CD14-positive monocyte (primary cell): ENCODE results near the gene TTC23L. TPM values are rescaled to one million over a fixed set of nuclear protein-coding genes. Genes with fewer than 3 reads are reported as not detected.

Source experiments
- DNase-seq, 3 donors: peaks; one replicate each; pipeline ENCODE4 v3.0.0-alpha.2; 2011 to 2022
- H2AFZ ChIP-seq: 2 replicates; pipeline ENCODE4 v1.6.0; 2012; ENCODE audit warnings: mild to moderate bottlenecking, low read depth, low read length, inconsistent platforms; ENCODE audit not compliant: insufficient read depth, poor library complexity, severe bottlenecking
- H3K27ac ChIP-seq, 2 donors: 1 replicate in 1 of 2; 2 replicates in 1 of 2; pipeline ENCODE4 v1.5.1; 2012 to 2013; ENCODE audit warnings: low read length in 2 of 2, control low read depth in 1 of 2, inconsistent platforms in 1 of 2, low read depth in 1 of 2, mild to moderate bottlenecking in 1 of 2
- H3K27me3 ChIP-seq, 2 donors: one replicate each; pipeline versions ENCODE4 v1.6.0 to v1.6.1; 2011 to 2013; ENCODE audit warnings: low read length in 2 of 2; ENCODE audit not compliant: control insufficient read depth in 2 of 2, insufficient read depth in 2 of 2
- H3K36me3 ChIP-seq, 2 donors: replicated peaks in 1 of 2; 1 replicate in 1 of 2; 2 replicates in 1 of 2; pipeline versions ENCODE4 v1.5.1 to v1.6.1; 2012 to 2013; ENCODE audit warnings: low read length in 2 of 2, control low read depth in 1 of 2, inconsistent platforms in 1 of 2, mild to moderate bottlenecking in 1 of 2; ENCODE audit not compliant: insufficient read depth in 2 of 2, control insufficient read depth in 1 of 2
- H3K4me1 ChIP-seq, 2 donors: 1 replicate in 1 of 2; 2 replicates in 1 of 2; pipeline versions ENCODE4 v1.5.1 to v1.6.1; 2012 to 2013; ENCODE audit warnings: low read length in 2 of 2, control low read depth in 1 of 2, inconsistent platforms in 1 of 2, mild to moderate bottlenecking in 1 of 2, moderate library complexity in 1 of 2; ENCODE audit not compliant: insufficient read depth in 2 of 2, control insufficient read depth in 1 of 2
- H3K4me2 ChIP-seq: replicated peaks from 2 replicates; pipeline ENCODE3; 2012; ENCODE audit warnings: low read length, moderate library complexity, mild to moderate bottlenecking; ENCODE audit not compliant: poor library complexity, severe bottlenecking; ENCODE audit errors: extremely low read depth
- H3K4me3 ChIP-seq, 3 experiments: fragments of 200-600 bp in 1 of 3; sonication (generic) in 1 of 3; replicated peaks in 1 of 3; 1 replicate in 2 of 3; 2 replicates in 1 of 3; pipeline ENCODE4 v1.5.1; 2011 to 2013; ENCODE audit warnings: low read length in 3 of 3, mild to moderate bottlenecking in 3 of 3, control low read depth in 2 of 3, low read depth in 2 of 3, inconsistent platforms in 1 of 3, moderate library complexity in 1 of 3
- H3K79me2 ChIP-seq: 2 replicates; pipeline ENCODE4 v1.6.0; 2012; ENCODE audit warnings: mild to moderate bottlenecking, control low read depth, inconsistent platforms, low read length, moderate library complexity; ENCODE audit not compliant: insufficient read depth
- H3K9ac ChIP-seq: 2 replicates; pipeline ENCODE4 v1.6.0; 2017; ENCODE audit warnings: low read length, mild to moderate bottlenecking; ENCODE audit not compliant: insufficient read depth, poor library complexity, severe bottlenecking
- H3K9me3 ChIP-seq, 2 donors: replicated peaks in 1 of 2; 1 replicate in 1 of 2; 2 replicates in 1 of 2; pipeline versions ENCODE4 v1.5.1 to v1.6.1; 2012 to 2013; ENCODE audit warnings: low read length in 2 of 2, control low read depth in 1 of 2; ENCODE audit not compliant: control insufficient read depth in 1 of 2, insufficient read depth in 1 of 2
- H4K20me1 ChIP-seq: 2 replicates; pipeline ENCODE4 v1.6.0; 2012; ENCODE audit warnings: mild to moderate bottlenecking, low read length, control low read depth, moderate library complexity; ENCODE audit not compliant: insufficient read depth
- H3K27ac Mint-ChIP-seq, 7 donors: one replicate each; pipeline ENCODE4 v1.8.0; 2020; ENCODE audit warnings: mild to moderate bottlenecking in 7 of 7, mixed read lengths in 7 of 7, moderate library complexity in 6 of 7, inconsistent platforms in 2 of 7
- H3K27me3 Mint-ChIP-seq, 3 donors: one replicate each; pipeline ENCODE4 v1.8.0; 2021 to 2022; ENCODE audit warnings: low read depth in 3 of 3, mild to moderate bottlenecking in 3 of 3, mixed read lengths in 3 of 3, moderate library complexity in 3 of 3, inconsistent platforms in 1 of 3
- H3K36me3 Mint-ChIP-seq, 2 donors: one replicate each; pipeline ENCODE4 v1.8.0; 2020; ENCODE audit warnings: mixed read lengths in 2 of 2, inconsistent platforms in 1 of 2, mild to moderate bottlenecking in 1 of 2
- H3K4me1 Mint-ChIP-seq: one replicate; pipeline ENCODE4 v1.8.0; 2020; ENCODE audit warnings: mild to moderate bottlenecking, mixed read lengths
- H3K4me3 Mint-ChIP-seq, 2 donors: one replicate each; pipeline ENCODE4 v1.8.0; 2020; ENCODE audit warnings: mild to moderate bottlenecking in 2 of 2, mixed read lengths in 2 of 2, moderate library complexity in 1 of 2
- H3K9me3 Mint-ChIP-seq, 7 donors: one replicate each; pipeline ENCODE4 v1.8.0; 2020 to 2022; ENCODE audit warnings: mixed read lengths in 7 of 7, mild to moderate bottlenecking in 6 of 7, moderate library complexity in 6 of 7, inconsistent platforms in 2 of 7
- WGBS: methylation state at CpG from one replicate; pipeline ENCODE4 v1.1.5; 2013; ENCODE audit warnings: missing lambda C conversion rate; ENCODE audit not compliant: insufficient coverage; 5-methylcytosine and 5-hydroxymethylcytosine counted together
- intact Hi-C, 2 donors: fragments of 100-400 bp; cut with micrococcal nuclease; formaldehyde crosslinking; loops; one replicate each; pipeline versions ENCODE4 v1.15.0 to v1.15.1; 2023
- polyA plus RNA-seq, 3 donors: library from polyadenylated mRNA; depleted of rRNA in 1 of 3; unstranded in 2 of 3; stranded (reverse) in 1 of 3; fragments of 300-500 nt in 2 of 3; fragments of >200 nt in 1 of 3; fragmentation: Illumina TruSeq in 2 of 3; gene quantifications; 1 replicate in 2 of 3; 2 replicates in 1 of 3; pipeline ENCODE4 v1.2.3, GENCODE V29; 2012 to 2021
- TF ChIP-seq, protein P1 (sequence below): fragments of 200-600 bp; IDR thresholded peaks from one replicate; pipeline ENCODE4 v1.8.0; 2022; ENCODE audit warnings: antibody characterized with exemption, mild to moderate bottlenecking

TTC23L gene
- polyA plus RNA-seq, 3 donors, result not detected

DNA sequence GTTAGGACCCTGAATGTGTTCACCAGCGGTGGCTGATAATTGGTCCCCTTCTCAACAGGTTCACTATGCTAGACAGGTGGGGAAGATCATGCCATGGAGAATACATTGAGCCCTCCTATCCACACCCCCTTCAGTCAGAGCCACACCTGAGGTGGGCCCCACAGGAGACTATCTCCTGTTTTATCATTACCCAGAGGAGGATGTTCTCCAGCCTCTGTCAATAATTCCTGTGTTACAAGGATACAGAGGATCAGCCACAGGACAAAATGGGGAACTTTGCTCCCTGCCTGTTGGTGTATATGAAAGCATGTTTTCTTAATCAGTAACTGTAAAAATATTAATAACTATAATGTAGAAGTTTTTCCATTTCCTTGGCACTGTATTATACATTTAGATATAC lies 50.4 kb downstream of the TTC23L start:
- Histone ChIP-seq H3K9me3 (no peaks in the 10 kb centered on the region), H3K4me2 (no peak overlapping the region), H3K4me1 (no peaks in the 10 kb centered on the region), H3K9ac (no peak overlapping the region), H3K4me3 (no peak overlapping the region), H3K27me3 (no peaks in the 10 kb centered on the region), H3K27ac (no peak overlapping the region), H4K20me1 (no peaks in the 10 kb centered on the region), H3K79me2 (no peaks in the 10 kb centered on the region), H2AFZ (no peak overlapping the region), H3K36me3 (no peaks in the 10 kb centered on the region)
- Mint-ChIP-seq H3K4me1 (peaks cover 3% of the 10 kb centered on the region), H3K4me3 (no peak overlapping the region), H3K27me3 (peaks cover 0 to 3% (median 2%) of the 10 kb centered on the region in 3 donors), H3K27ac (no peak overlapping the region), H3K36me3 (no peaks in the 10 kb centered on the region), H3K9me3 (no peaks in the 10 kb centered on the region)
- DNase-seq, result no peak
- no CpG with 5 or more reads among the region's 1 CpG for WGBS
- TF ChIP-seq, protein P1, sequence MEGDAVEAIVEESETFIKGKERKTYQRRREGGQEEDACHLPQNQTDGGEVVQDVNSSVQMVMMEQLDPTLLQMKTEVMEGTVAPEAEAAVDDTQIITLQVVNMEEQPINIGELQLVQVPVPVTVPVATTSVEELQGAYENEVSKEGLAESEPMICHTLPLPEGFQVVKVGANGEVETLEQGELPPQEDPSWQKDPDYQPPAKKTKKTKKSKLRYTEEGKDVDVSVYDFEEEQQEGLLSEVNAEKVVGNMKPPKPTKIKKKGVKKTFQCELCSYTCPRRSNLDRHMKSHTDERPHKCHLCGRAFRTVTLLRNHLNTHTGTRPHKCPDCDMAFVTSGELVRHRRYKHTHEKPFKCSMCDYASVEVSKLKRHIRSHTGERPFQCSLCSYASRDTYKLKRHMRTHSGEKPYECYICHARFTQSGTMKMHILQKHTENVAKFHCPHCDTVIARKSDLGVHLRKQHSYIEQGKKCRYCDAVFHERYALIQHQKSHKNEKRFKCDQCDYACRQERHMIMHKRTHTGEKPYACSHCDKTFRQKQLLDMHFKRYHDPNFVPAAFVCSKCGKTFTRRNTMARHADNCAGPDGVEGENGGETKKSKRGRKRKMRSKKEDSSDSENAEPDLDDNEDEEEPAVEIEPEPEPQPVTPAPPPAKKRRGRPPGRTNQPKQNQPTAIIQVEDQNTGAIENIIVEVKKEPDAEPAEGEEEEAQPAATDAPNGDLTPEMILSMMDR, result no peak
- intact Hi-C loops, result no loop called here

DNA sequence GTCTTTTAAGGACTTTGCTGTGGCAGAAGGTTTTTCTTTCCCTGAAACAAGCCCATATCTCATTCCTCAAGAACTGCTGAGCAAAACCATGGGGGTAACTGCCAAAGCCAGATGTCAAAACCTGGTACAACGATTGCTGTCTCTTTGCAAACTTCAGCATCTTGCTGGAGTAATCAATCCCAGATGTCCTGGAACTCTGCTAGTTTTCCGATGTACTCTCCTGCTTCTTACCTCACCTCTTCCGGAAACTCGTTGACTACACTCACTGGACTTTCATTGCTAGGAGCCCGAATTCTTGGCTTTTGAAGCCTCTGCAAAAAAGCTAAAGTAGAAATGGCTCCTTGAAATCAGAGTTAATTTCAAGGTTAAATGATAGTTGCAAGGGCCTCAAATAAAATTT lies 53.0 kb downstream of the TTC23L start:
- H3K9me3 ChIP-seq, result no peaks in the 10 kb centered on the region
- Mint-ChIP-seq H3K27me3 (peaks cover 0 to 2% (median 2%) of the 10 kb centered on the region in 3 donors), H3K4me3 (no peak overlapping the region), H3K4me1 (peaks cover 3% of the 10 kb centered on the region), H3K36me3 (no peaks in the 10 kb centered on the region), H3K9me3 (no peaks in the 10 kb centered on the region), H3K27ac (no peak overlapping the region)
- no peaks in the 10 kb centered on the region for H4K20me1 ChIP-seq
- H3K36me3 ChIP-seq, result no peaks in the 10 kb centered on the region
- TF ChIP-seq, protein P1, result no peak
- H3K27me3 ChIP-seq, result no peaks in the 10 kb centered on the region
- intact Hi-C loops, result no loop called here
- H2AFZ ChIP-seq, result no peak overlapping the region
- no peak overlapping the region for H3K9ac ChIP-seq
- no peak for DNase-seq
- no peaks in the 10 kb centered on the region for H3K79me2 ChIP-seq
- H3K4me3 ChIP-seq, result no peak overlapping the region
- H3K4me2 ChIP-seq, result no peak overlapping the region
- H3K4me1 ChIP-seq, result no peaks in the 10 kb centered on the region
- 91% methylated on average over 4 of the region's 5 CpGs for WGBS
- H3K27ac ChIP-seq, result no peak overlapping the region
